K562 treated with DMSO at 1 percent for 4 hours (cell line): ENCODE results near the gene CCSER2. TPM values are rescaled to one million over a fixed set of nuclear protein-coding genes. Genes with fewer than 3 reads are reported as not detected.

ENCODE experiments used
- total RNA-seq: library from RNA; unstranded; fragments of 300-600 nt; gene quantifications from 2 replicates; pipeline ENCODE4 v1.2.3, GENCODE V29; 2022; ENCODE audit not compliant: insufficient read depth

Gene CCSER2
- total RNA-seq = 5.7 and 6.4 TPM in 2 replicates

GRCh38 chr10:84328418-84329195 is at the start of gene CCSER2:
Gene CCSER2, plus strand, starts transcription at chr10:84328589. Its CDS starts 42,464 bp downstream, at chr10:84371053.

Other genes with a start within 250 kb of the CCSER2 start
- gene GHITM, start 189.1 kb upstream of the CCSER2 start, total RNA-seq = 388 and 475 TPM in 2 replicates
- not detected in 2 replicates for gene GPR15LG, start 154.8 kb upstream of the CCSER2 start, total RNA-seq
- 0.22 and 0.27 TPM in 2 replicates for gene CDHR1, start 134.1 kb upstream of the CCSER2 start, total RNA-seq
- gene LRIT2, start 103.0 kb upstream of the CCSER2 start, total RNA-seq = not detected in 2 replicates
- gene LRIT1, start 87.0 kb upstream of the CCSER2 start, total RNA-seq = not detected in 2 replicates
- gene RGR, start 83.5 kb upstream of the CCSER2 start, total RNA-seq = not detected in 2 replicates